ENCODE measurements around the gene MED19.
A peak's percentile ranks its signal among the peaks of the same experiment; 100 is the strongest.

MED19 gene

GRCh38 chr11:57711414-57712255 lies at the start of gene MED19:
Gene MED19 (minus strand): TSS chr11:57712215. CDS start chr11:57712179, 36 bp downstream.
- DNase-seq (ENCODE audit: low read depth): peak; percentile 90
- no peak for TF ChIP-seq CTCF (IDR thresholded peaks at IDR 0.05; ENCODE audit: insufficient read depth, low read depth, low read length, missing control alignments)
- H3K4me3 ChIP-seq (ENCODE audit: low read depth, low read length): peak within 1 kb of the TSS; percentile 98

- H3K4me3 ChIP-seq (ENCODE audit: low read depth, low read length): no peak overlapping the region
- no peak for TF ChIP-seq CTCF (IDR thresholded peaks at IDR 0.05; ENCODE audit: insufficient read depth, low read depth, low read length, missing control alignments)
- DNase-seq (ENCODE audit: low read depth): no peak
These were observed 46.2 kb upstream of the MED19 start for GRCh38 chr11:57758174-57758573.

GRCh38 chr11:57752954-57753353 lies 40.9 kb upstream of the MED19 start:
- no peak for DNase-seq (ENCODE audit: low read depth)
- no peak overlapping the region for H3K4me3 ChIP-seq (ENCODE audit: low read depth, low read length)
- no peak for TF ChIP-seq CTCF (IDR thresholded peaks at IDR 0.05; ENCODE audit: insufficient read depth, low read depth, low read length, missing control alignments)

- peak; percentile 54 for DNase-seq (ENCODE audit: low read depth)
- peak; percentile 39 for TF ChIP-seq CTCF (IDR thresholded peaks at IDR 0.05; ENCODE audit: insufficient read depth, low read depth, low read length, missing control alignments)
- no peak within 1 kb of the TSS for H3K4me3 ChIP-seq (ENCODE audit: low read depth, low read length)
These were observed 39.8 kb upstream of the MED19 start, which contains the start of gene BTBD18 for GRCh38 chr11:57751676-57752253. Gene BTBD18 (minus strand): TSS chr11:57751819. CDS start chr11:57751188, 631 bp downstream.

- no peak overlapping the region for H3K4me3 ChIP-seq (ENCODE audit: low read depth, low read length)
- TF ChIP-seq CTCF (IDR thresholded peaks at IDR 0.05; ENCODE audit: insufficient read depth, low read depth, low read length, missing control alignments): no peak
- DNase-seq (ENCODE audit: low read depth): no peak
These were observed 39.2 kb upstream of the MED19 start for GRCh38 chr11:57751176-57751575.

- H3K4me3 ChIP-seq (ENCODE audit: low read depth, low read length): no peak overlapping the region
- no peak for DNase-seq (ENCODE audit: low read depth)
- no peak for TF ChIP-seq CTCF (IDR thresholded peaks at IDR 0.05; ENCODE audit: insufficient read depth, low read depth, low read length, missing control alignments)
These were observed 34.9 kb upstream of the MED19 start for GRCh38 chr11:57746920-57747319.

Measured in GM12865 (cell line).